ENCODE results near the gene GALNT7. TPM values are rescaled to one million over a fixed set of nuclear protein-coding genes. Genes with fewer than 3 reads are reported as not detected.

Gene GALNT7
- total RNA-seq, 1 donor from 2014 or later: 16.9 TPM

DNA sequence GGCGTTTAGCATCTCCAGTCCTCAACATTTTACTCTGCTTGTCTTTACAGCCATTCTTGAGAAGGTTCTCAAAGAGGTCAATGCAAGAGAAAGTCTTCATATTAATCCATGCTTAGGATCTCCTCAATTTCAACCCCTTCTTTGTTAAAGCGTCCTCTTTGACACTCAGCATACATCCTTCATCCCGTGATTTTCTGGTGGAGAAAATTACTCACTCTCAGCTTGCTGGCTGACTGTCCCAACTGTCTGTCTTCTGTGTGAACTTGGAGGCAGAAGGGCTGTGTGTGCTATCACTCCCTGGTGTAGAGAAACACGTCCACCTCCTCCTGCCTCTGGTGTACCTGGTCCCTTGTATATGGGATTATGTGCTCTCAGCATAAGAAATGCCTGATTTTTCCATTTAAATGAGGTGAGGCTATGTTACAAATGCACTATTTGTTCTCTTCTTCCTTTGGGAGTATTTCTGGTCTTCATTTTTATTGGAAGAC, 57.8 kb downstream of the GALNT7 start:
- ATAC-seq (ENCODE audit: low read depth) (no peak), DNase-seq (no peak)
- ChIA-PET POLR2A (no interaction called here), CTCF (no interaction called here)
- Mint-ChIP-seq H3K9me3 (no peaks in the 10 kb centered on the region), H3K36me3 (ENCODE audit: low read depth) (peaks cover 7% of the 10 kb centered on the region), H3K4me1 (peaks cover 6% of the 10 kb centered on the region), H3K27me3 (no peaks in the 10 kb centered on the region), H3K4me3 (no peak overlapping the region), H3K27ac (no peak overlapping the region)
- TF ChIP-seq, protein P1, sequence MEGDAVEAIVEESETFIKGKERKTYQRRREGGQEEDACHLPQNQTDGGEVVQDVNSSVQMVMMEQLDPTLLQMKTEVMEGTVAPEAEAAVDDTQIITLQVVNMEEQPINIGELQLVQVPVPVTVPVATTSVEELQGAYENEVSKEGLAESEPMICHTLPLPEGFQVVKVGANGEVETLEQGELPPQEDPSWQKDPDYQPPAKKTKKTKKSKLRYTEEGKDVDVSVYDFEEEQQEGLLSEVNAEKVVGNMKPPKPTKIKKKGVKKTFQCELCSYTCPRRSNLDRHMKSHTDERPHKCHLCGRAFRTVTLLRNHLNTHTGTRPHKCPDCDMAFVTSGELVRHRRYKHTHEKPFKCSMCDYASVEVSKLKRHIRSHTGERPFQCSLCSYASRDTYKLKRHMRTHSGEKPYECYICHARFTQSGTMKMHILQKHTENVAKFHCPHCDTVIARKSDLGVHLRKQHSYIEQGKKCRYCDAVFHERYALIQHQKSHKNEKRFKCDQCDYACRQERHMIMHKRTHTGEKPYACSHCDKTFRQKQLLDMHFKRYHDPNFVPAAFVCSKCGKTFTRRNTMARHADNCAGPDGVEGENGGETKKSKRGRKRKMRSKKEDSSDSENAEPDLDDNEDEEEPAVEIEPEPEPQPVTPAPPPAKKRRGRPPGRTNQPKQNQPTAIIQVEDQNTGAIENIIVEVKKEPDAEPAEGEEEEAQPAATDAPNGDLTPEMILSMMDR (IDR thresholded peaks at IDR 0.05): no peak
- intact Hi-C loops (cut with micrococcal nuclease): no loop called here

DNA sequence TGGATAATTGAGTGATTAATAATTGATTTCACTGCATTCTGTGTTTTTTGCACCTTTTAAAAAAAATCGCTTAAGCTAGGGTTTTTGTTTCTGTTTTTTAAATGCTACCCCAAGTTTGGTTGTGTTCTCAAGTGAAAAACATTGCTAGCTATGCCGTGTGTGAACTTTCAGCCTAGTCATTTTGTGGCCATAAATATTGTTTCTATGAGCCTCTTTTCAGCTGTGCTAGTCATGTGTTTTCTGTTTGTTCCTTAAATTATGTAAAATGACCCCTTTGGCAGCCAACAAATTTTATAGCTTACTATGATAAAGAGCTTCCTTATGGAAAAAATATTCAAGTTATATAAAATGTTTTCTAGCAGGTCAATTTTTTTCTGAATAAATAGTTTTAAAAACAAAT, 59.1 kb downstream of the GALNT7 start:
- Mint-ChIP-seq H3K4me1 (peaks cover 12% of the 10 kb centered on the region), H3K9me3 (no peaks in the 10 kb centered on the region), H3K27me3 (no peaks in the 10 kb centered on the region), H3K36me3 (ENCODE audit: low read depth) (peaks cover 6% of the 10 kb centered on the region), H3K4me3 (no peak overlapping the region), H3K27ac (no peak overlapping the region)
- intact Hi-C loops (cut with micrococcal nuclease): no loop called here
- TF ChIP-seq, protein P1 (IDR thresholded peaks at IDR 0.05): no peak
- ATAC-seq (ENCODE audit: low read depth) (no peak), DNase-seq (no peak)
- POLR2A ChIA-PET: no interaction called here
- CTCF ChIA-PET: interaction anchor here (1.0 kb wide), 1 partner anchor 214 kb away, joined by 3 read pairs; no protein-coding TSS in a partner anchor

- peaks cover 6% of the 10 kb centered on the region for H3K36me3 Mint-ChIP-seq (ENCODE audit: low read depth)
- H3K27me3 Mint-ChIP-seq: no peaks in the 10 kb centered on the region
- no peak for ATAC-seq (ENCODE audit: low read depth)
- H3K4me3 Mint-ChIP-seq: no peak overlapping the region
- POLR2A ChIA-PET: no interaction called here
- TF ChIP-seq, protein P1 (IDR thresholded peaks at IDR 0.05): no peak
- H3K27ac Mint-ChIP-seq: no peak overlapping the region
- CTCF ChIA-PET: no interaction called here
- no peaks in the 10 kb centered on the region for H3K9me3 Mint-ChIP-seq
- no peak for DNase-seq
- peaks cover 12% of the 10 kb centered on the region for H3K4me1 Mint-ChIP-seq
- intact Hi-C loops (cut with micrococcal nuclease): no loop called here
Observed at GRCh38 chr4:173230062-173230461, 61.5 kb downstream of the GALNT7 start.

- no peaks in the 10 kb centered on the region for H3K9me3 Mint-ChIP-seq
- no peaks in the 10 kb centered on the region for H3K27me3 Mint-ChIP-seq
- peaks cover 12% of the 10 kb centered on the region for H3K4me1 Mint-ChIP-seq
- TF ChIP-seq, protein P1 (IDR thresholded peaks at IDR 0.05): no peak
- POLR2A ChIA-PET: no interaction called here
- intact Hi-C loops (cut with micrococcal nuclease): no loop called here
- no peak for ATAC-seq (ENCODE audit: low read depth)
- CTCF ChIA-PET: no interaction called here
- H3K27ac Mint-ChIP-seq: no peak overlapping the region
- no peak overlapping the region for H3K4me3 Mint-ChIP-seq
- peaks cover 3% of the 10 kb centered on the region for H3K36me3 Mint-ChIP-seq (ENCODE audit: low read depth)
- DNase-seq: no peak
Observed at GRCh38 chr4:173231916-173232315, 63.3 kb downstream of the GALNT7 start.

- ATAC-seq (ENCODE audit: low read depth) (no peak), DNase-seq (no peak)
- no peaks in the 10 kb centered on the region for H3K27me3 Mint-ChIP-seq
- TF ChIP-seq, protein P1 (IDR thresholded peaks at IDR 0.05): no peak
- ChIA-PET POLR2A (no interaction called here), CTCF (interaction anchor here (1.4 kb wide), 1 partner anchor 24 kb away, joined by 3 read pairs; no protein-coding TSS in a partner anchor)
- H3K4me3 Mint-ChIP-seq: no peak overlapping the region
- peaks cover 3% of the 10 kb centered on the region for H3K36me3 Mint-ChIP-seq (ENCODE audit: low read depth)
- H3K4me1 Mint-ChIP-seq: peaks cover 14% of the 10 kb centered on the region
- no peak overlapping the region for H3K27ac Mint-ChIP-seq
- no peaks in the 10 kb centered on the region for H3K9me3 Mint-ChIP-seq
- intact Hi-C loops (cut with micrococcal nuclease): no loop called here
Observed at GRCh38 chr4:173233857-173234256, 65.2 kb downstream of the GALNT7 start.
